ENCODE data around the gene AURKA.

DNA sequence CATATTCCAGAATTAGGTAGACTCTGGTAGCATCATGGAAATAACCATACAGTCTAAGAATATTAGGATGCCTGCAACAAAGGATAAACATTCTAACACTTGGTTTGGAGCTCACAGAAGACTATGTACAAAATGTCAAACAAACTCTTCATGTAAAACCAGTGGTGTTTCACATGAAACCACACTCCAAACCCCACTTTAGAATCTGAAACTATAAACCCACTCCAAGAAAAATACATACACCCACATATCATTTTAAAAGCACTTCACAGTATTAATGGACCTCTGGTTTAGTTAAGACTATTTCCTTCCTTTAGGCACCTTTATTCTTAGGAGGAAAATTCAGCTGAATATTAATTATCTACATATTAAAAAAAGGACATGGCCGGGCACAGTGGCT, 10.5 kb downstream of the AURKA start:
- TF ChIP-seq, protein P1, sequence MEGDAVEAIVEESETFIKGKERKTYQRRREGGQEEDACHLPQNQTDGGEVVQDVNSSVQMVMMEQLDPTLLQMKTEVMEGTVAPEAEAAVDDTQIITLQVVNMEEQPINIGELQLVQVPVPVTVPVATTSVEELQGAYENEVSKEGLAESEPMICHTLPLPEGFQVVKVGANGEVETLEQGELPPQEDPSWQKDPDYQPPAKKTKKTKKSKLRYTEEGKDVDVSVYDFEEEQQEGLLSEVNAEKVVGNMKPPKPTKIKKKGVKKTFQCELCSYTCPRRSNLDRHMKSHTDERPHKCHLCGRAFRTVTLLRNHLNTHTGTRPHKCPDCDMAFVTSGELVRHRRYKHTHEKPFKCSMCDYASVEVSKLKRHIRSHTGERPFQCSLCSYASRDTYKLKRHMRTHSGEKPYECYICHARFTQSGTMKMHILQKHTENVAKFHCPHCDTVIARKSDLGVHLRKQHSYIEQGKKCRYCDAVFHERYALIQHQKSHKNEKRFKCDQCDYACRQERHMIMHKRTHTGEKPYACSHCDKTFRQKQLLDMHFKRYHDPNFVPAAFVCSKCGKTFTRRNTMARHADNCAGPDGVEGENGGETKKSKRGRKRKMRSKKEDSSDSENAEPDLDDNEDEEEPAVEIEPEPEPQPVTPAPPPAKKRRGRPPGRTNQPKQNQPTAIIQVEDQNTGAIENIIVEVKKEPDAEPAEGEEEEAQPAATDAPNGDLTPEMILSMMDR (conservative IDR thresholded peaks at IDR 0.05 in 1 of 2, IDR thresholded peaks at IDR 0.05 in 1 of 2; ENCODE audit: extremely low read depth in 1 of 2, insufficient read depth in 1 of 2, low read depth in 1 of 2, low read length in 2 of 2): no peak
- TF ChIP-seq EZH2 (IDR thresholded peaks at IDR 0.05; ENCODE audit: borderline replicate concordance, low read length): no peak
